Measurements from ENCODE around the gene F8.
A peak's percentile ranks its signal among the peaks of the same experiment; 100 is the strongest.
"Not testable (repeated sequence)": the region's sequence is repeated elsewhere in the genome, so short reads cannot be mapped to it uniquely, and the experiment has no call there.

F8 gene

DNA sequence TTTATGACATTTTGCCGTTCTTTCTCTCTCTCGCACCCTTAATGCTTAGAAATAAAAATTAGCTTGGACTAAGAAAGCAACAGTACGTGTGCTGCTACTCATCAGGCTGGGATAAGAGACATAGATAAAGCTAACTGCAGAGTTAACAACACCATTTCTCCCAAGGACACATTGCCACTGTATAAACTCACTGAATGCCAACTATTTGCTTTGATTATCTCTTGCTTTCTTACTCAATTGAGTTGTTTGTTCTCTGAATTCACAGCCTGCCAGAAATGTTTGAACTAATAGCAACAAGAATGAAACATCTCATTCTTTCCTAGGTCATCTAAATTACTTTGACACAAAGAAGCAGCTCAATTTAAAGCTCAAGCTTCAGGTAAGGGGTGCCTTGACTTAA lies 34.6 kb downstream of the F8 start:
- no peak for DNase-seq (ENCODE audit: low read depth in 4 of 4, low spot score in 1 of 4)

DNA sequence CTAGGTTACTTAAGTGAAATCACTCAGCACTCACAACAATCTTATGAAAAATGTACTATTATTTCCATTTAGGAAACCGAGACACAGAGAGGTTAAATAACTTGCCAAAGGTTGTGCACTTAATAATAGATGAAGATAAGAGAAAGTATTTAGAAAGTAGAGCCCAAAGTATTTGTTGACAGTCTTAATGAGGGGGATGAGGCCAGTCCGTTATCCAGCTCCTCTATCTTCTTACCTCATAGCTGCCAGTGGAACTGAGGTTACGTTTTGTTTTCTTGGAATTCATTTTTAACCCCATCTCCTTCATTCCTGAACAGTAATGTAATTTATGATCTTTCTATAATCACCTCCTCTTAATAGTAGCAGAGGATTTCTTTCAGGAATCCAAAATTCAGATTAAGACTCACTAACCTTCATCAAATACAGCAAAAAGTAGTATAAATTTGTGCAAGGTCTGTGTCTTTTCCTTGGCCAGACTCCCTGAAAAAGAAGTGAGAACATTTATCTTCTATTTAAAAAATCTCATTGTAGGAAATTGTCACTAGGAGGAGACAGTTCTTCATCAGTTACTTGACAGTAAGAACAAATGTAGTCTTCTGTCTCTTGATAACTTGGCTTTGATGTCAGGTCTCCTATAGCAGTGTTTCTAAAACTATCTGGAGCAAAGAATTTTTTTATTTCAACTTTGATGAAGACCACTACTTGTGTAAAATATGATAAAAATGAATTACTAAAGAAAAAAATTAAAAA lies 35.5 kb downstream of the F8 start:
- DNase-seq (ENCODE audit: low read depth in 4 of 4, low spot score in 1 of 4), result no peak

DNA sequence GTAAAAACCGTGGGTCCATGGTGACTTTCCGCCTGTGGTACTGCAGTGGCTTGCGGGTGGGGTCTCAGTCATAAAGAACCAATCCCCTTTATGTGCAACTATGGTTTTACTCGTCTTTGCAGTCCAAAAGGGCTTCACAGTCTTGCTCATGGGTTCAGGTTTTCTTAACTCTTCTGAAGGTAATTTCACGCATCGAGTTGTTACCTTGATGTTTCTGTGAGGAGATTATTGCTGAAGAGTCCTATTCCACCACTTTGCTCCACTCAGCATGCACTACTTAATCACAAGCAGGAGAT lies 41.5 kb downstream of the F8 start:
- DNase-seq (ENCODE audit: low read depth in 4 of 4, low spot score in 1 of 4), result no peak

DNA sequence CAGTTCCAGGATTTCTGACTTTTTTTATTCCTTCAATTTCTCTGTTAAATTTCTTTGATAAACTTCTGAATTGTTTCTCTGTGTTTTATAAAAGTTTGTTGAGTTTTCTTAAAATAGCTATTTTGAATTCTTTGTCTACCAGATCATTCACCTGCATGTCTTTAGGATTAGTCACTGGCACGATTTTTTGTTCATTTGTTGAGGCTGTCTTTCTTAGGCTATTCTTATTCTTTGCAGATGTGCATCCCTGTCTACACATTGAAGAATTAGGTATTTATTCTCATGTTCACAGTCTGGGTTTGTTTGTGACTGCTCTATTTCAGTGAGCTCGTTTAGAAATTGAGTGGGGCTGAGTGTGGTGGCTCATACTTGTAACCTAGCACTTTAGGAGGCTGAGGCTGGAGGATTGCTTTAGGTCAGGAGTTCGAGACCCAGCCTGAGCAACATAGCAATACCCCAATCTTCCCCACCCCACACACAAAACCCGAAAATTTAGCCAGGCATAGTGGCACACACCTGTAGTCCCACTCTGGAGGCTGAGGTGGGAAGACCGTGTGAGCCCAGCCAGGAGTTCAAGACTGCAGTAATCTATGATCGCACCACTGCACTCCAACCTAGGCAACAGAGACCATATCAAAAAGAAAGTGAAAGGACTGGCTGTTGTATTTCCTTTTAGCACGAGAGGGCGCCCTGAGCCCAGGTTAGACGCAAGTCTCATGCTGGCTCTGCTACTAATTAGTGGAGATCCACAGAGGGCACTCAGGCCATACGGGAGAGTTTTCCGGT lies 42.0 kb downstream of the F8 start:
- DNase-seq (ENCODE audit: low read depth in 4 of 4, low spot score in 1 of 4), result peak; percentile 23 to 56 (median 50)

DNA sequence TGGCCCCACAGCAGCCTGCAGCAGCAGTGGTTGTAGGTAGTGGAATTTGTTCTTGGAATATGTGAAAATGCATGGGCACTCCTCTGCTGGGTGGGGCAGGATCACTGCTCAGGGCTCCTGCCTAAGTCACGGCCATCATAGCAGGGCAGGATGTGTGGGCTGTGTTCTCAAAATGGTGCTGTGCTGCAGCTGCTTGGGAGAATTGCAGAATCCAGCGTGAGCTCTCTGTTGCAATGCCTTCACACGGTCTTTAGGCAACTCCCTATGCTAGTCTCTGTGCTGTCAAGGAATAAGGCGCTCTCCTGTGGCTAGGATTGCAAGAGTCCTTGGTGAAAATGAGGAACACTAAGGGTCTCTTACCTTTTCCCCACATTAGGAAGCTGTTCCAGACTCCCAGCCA lies 42.9 kb downstream of the F8 start:
- DNase-seq (ENCODE audit: low read depth in 4 of 4, low spot score in 1 of 4), result no peak

DNA sequence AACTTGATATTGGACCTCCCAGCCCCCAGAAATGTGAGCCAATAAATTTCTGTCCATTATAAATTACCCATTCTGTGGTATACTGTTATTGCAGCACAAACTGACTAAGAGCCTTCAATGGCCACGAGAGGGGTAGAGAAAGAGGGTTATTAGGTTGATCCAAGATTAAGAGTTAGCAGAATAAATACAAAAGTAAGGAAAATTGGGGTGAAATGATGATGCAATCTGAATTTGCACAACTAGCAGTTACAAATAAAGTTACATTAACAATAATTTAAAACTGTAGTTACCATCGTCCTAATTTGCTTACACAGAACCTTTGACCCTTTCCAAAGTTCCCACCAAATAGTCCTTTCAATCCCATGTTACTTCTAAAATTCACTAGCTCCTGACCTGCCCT lies 54.2 kb downstream of the F8 start:
- DNase-seq (ENCODE audit: low read depth in 4 of 4, low spot score in 1 of 4), result no peak

DNA sequence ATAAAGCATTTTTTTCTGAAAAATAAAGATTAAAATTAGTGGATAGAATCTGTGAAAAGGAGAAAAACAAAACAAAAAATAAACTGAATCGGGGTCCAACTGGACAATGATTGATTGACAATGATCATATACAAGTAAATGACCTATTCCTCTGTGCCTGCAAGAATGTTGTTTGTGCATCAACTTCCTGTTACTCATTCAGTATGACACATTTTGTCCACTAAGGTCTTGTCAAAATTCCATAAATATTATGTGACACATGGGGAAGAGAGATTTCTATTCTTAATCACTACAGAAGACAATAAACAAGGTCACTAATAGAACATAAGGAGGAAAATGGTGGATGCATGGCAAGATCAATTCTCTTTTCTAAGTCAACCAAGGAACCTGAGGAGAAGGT lies 54.9 kb downstream of the F8 start:
- DNase-seq (ENCODE audit: low read depth in 4 of 4, low spot score in 1 of 4), result no peak

DNA sequence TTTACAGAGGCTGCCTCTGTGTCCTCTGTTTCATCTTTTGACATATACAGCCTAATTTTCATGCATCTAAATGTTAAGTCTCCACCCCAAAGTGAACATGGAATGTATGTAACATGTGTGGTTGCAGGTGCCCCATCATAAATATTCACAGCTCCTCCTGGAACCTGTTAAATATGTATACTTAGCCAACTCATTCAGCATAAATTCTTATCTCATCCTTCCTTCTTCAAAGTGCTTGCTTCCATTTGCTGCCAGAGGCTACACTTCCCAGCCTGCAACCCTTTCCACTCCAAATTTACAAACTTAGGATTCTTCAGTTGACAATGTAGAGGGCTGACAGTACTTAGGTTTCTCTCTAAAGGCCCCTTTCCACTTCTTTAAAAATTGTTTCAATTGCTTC lies 60.6 kb downstream of the F8 start:
- no peak for DNase-seq (ENCODE audit: low read depth in 4 of 4, low spot score in 1 of 4)

DNA sequence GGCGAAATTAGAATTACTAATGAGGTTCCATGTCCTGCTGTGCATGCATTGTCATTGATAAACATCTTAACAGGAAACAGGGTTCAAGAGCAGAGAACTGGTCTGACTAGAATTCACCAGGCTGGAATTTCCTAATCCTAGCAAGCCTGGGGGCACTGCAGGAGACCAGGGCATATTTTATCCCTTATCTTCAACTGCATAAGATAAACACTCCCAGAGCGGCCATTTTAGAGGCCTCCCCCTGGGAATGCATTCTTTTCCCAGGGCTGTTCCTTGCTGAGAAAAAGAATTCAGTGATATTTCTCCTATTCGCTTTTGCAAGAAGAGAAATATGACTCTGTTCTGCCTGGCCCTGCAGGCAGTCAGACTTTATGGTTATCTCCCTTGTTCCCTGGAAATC lies 66.7 kb downstream of the F8 start:
- not testable (repeated sequence) for DNase-seq (ENCODE audit: low read depth in 4 of 4, low spot score in 1 of 4)

DNA sequence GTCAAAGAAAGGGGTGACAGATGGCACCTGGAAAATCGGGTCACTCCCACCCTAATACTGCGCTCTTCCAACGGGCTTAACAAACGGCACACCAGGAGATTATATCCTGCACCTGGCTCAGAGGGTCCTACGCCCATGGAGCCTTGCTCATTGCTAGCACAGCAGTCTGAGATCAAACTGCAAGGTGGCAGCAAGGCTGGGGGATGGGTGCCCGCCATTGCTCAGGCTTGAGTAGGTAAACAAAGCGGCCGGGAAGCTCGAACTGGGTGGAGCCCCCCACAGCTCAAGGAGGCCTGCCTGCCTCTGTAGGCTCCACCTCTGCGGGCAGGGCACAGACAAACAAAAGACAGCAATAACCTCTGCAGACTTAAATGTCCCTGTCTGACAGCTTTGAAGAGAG lies 83.3 kb downstream of the F8 start:
- DNase-seq (ENCODE audit: low read depth in 4 of 4, low spot score in 1 of 4), result not testable (repeated sequence)

DNA sequence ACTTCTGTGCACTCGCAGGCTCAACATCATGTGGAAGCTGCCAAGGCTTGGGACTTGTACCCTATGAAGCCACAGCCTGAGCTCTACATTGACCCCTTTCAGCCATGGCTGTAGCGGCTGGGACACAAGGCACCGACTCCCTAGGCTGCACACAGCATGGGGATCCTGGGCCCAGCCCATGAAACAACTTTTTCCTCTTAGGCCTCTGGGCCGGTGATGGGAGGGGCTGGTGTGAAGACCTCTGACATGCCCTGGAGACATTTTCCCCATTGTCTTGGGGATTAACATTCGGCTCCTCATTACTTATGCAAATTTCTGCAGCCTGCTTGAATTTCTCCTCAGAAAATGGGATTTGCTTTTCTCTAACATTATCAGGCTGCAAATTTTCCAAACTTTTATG lies 97.8 kb downstream of the F8 start:
- not testable (repeated sequence) for DNase-seq (ENCODE audit: low read depth in 4 of 4, low spot score in 1 of 4)

DNA sequence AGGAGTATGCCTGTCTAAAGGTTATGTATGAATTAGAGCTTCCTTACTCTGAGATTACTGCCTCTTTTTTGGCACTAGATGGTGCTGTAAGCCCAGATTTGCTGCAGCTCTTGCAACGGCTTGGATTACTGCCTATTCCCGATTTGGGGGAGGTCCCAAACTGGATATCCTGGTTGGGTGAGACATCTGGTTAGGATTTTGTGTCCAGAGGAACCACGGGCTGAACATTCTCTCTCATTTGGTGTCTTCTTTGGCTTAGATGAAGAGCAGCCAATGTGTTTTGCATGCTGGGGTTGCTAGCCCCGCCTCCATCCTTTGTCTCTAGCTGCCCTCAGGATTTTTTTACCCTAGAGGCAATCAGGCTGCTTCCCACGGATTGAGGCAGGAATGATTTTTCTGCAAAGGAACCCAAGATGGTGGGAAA lies 104.5 kb downstream of the F8 start:
- peak in 2 of 4 experiments; percentile 1 to 9 for DNase-seq (ENCODE audit: low read depth in 4 of 4, low spot score in 1 of 4)

DNA sequence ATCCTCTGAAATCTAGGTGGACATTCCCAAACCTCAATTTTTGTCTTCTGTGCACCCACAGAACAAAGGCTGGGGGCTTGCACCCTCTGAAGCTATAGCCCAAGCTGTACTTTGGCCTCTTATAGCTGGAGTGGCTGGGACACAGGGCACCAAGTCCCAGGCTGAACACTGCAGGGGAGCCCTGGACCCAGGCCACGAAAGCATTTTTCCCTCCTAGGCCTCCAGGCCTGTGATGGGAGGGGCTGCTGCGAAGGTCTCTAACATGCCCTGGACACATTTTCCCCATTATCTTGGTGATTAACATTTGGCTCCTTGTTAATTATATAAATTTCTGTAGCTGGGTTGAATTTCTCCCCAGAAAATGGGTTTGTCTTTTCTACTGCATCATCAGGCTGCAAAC lies 108.5 kb downstream of the F8 start:
- no peak for DNase-seq (ENCODE audit: low read depth in 4 of 4, low spot score in 1 of 4)

DNA sequence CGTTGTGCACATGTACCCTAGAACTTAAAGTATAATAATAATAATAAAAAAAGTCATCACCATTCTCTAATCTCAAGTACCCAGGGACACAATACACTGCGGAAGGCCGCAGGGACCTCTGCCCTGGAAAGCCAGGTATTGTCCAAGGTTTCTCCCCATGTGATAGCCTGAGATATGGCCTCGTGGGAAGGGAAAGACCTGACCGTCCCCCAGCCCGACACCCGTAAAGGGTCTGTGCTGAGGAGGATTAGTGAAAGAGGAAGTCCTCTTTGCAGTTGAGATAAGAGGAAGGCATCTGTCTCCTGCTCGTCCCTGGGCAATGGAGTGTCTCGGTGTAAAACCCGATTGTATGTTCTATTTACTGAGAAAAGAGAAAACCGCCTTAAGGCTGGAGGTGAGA lies 112.0 kb downstream of the F8 start:
- DNase-seq (ENCODE audit: low read depth in 4 of 4, low spot score in 1 of 4), result not testable (repeated sequence)

DNA sequence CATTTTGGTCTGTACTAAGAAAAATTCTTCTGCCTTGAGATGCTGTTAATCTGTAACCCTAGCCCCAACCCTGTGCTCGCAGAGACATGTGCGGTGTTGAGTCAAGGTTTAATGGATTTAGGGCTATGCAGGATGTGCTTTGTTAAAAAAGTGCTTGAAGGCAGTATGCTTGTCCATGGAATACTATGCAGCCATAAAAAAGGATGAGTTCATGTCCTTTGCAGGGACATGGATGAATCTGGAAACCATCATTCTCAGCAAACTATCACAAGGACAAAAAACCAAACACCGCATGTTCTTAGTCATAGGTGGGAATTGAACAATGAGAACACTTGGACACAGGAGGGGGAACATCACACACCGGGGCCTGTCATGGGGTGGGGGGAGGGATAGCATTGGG lies 112.5 kb downstream of the F8 start:
- DNase-seq (ENCODE audit: low read depth in 4 of 4, low spot score in 1 of 4), result not testable (repeated sequence)

DNA sequence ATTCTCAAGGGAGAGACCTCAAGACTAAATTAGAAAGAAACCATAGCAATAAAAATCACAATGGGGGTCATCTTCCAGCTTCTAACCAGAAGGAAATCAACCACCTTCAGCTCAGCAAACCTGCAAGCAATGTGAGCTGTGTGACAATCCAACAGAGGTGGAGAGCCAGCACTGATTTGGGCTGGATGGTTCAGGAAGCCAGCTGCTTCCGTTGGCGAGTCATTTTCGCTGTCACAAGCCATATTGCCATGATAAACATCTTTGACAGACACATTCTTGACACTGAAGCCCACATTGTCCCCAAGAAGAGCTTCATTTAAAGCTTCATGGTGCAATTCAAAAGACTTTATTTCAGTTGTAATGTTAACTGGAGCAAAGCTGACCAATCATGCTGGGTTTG lies 113.7 kb downstream of the F8 start:
- no peak for DNase-seq (ENCODE audit: low read depth in 4 of 4, low spot score in 1 of 4)

DNA sequence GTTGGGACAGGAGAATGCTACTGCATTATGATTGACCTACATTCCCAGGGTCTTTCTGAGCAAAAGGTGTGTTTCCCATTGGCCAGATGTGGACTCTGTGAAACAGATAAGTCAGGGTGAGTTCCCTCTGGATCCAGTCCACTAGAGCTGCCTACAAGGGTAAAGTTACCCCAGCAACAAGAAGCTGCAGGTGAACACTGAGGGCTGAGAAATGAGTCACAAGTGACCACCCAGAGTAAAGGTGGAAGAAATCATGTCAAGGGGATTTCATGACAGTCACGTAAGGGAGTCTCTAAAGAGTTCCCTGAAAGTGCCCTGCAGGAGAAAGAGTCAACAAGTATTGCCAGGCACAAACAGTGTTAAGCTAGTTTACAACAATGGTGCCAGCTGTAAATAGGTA lies 120.1 kb downstream of the F8 start:
- DNase-seq (ENCODE audit: low read depth in 4 of 4, low spot score in 1 of 4), result no peak

DNA sequence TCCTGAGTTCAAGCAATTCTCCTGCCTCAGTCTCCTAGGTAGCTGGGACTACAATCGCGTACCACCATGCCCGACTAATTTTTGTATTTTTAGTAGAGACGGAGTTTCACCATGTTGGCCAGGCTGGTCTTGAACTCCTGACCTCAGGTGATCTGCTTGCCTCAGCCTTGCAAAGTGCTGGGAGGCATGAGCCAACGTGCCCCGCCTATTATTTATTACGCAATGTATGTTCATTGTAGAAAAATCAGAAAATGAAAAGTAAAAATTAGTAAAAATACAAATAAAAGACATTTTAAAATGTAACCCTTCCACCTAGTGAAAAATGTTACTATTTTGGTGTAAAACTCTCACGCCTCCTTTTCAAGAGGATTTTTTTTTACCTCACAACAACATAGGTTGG lies 122.2 kb downstream of the F8 start:
- no peak for DNase-seq (ENCODE audit: low read depth in 4 of 4, low spot score in 1 of 4)

DNA sequence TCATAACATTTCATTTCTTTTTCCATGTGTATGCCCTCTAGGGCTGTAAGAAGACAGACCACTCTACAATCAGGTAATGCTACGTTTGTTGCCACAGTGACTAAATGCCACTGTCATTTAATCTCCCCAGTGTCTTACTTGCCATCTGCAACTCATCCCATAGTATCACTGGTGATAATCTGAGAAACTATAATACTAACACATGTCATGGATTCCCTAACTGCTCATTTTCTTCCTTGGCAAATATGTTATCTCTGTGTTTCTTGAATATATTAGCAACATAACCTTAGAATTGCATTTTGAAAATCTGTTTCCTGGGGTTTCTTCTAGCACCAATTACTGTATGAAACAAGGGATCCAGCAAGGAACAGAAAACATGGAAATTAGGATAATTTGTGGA lies 130.2 kb downstream of the F8 start:
- no peak for DNase-seq (ENCODE audit: low read depth in 4 of 4, low spot score in 1 of 4)

DNA sequence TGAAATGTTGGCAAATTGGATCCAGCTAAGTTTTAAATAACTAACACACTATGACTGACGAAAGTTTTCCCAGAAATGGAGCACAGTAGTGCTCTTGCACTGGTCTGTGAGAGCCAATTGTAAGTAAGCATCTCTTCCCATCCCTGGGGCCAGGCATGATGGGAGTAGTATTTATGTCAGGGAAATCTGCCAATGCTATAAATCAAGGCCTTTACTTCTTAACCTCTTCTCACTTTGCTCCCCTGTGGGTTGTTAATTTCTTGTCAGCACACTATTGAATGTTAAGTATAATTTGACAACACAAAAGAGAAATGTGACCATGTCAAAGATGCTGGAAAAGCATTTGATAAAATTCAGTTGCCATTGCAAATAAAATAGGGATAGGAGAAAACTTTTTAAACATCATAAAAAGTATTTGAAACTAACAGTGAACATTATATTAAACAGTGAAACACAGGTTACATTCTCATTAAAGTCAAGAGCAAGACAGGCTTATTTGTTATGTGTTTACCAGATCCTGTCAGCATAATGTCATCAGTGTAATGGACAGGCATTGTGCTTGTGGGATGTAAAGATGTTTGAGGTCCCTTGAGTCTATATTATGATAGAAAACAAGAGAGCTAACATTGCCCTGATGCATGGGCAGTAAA lies 131.4 kb downstream of the F8 start:
- DNase-seq (ENCODE audit: low read depth in 4 of 4, low spot score in 1 of 4), result no peak

DNA sequence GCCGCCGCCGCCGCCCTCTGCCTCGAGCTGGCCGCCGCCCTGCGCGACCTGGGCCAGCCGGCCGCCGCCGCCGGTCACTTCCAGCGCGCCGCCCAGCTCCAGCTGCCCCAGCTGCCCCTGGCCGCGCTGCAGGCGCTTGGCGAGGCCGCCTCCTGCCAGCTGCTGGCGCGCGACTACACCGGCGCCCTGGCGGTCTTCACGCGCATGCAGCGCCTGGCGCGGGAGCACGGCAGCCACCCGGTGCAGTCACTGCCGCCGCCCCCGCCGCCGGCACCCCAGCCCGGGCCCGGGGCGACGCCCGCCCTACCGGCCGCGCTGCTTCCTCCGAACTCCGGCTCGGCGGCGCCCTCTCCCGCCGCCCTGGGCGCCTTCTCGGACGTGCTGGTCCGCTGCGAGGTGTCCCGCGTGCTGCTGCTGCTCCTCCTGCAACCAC lies 135.7 kb downstream of the F8 start:
- DNase-seq (ENCODE audit: low read depth in 4 of 4, low spot score in 1 of 4), result not testable (repeated sequence)

DNA sequence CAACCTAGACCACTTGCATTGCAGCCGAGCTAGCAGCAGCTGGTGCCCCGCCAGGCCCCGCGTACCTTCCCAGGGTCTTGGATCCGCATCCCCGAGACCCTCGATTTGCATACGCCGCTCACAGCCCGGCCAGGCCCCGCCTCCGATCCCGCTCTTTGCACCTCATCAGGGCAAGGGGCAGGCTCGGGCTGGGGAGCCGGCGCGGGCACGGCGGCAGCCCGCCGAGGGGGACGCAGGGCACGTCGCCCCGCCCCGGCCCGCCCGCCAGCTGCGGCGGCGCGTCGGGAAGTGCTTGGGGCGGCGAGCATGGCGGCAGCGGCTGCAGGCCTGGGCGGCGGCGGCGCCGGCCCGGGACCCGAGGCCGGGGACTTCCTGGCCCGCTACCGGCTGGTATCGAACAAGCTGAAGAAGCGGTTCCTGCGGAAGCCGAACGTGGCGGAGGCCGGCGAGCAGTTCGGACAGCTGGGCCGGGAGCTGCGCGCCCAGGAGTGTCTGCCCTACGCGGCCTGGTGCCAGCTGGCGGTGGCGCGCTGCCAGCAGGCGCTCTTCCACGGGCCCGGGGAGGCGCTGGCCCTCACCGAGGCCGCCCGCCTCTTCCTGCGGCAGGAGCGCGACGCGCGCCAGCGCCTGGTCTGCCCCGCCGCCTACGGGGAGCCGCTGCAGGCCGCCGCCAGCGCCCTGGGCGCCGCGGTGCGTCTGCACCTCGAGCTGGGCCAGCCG lies 136.3 kb downstream of the F8 start, which contains the start of gene F8A1:
TSS of gene F8A1 (plus strand) at position 287 of the 720 bp plus-strand sequence. CDS start at position 307, 20 bp downstream.
- DNase-seq (ENCODE audit: low read depth in 4 of 4, low spot score in 1 of 4), result peak in 3 of 4 experiments; percentile 1 to 34 (median 14)

Data from stimulated activated CD4-positive, alpha-beta T cell treated with anti-CD3 and anti-CD28 coated beads, Interleukin-1b, Interleukin-23, amount 100 ng/mL, for 24 hours (primary cell).